GM23338 (cell line): ENCODE results near the gene LMF2.

Source experiments
- CTCF ChIP-seq, 2 experiments: fragments of 200-600 bp in 1 of 2; sonication (generic) in 1 of 2; conservative IDR thresholded peaks; 2 replicates each; pipeline versions ENCODE4 v1.5.1 to v1.6.1; 2016 to 2017; ENCODE audit warnings: antibody characterized with exemption in 2 of 2, low read depth in 2 of 2, mild to moderate bottlenecking in 2 of 2, moderate library complexity in 1 of 2
- ETS1 ChIP-seq: IDR thresholded peaks from 2 replicates; pipeline ENCODE4 v1.6.1; 2016; ENCODE audit warnings: antibody characterized with exemption
- EZH2 ChIP-seq: fragments of 200-600 bp; sonication (generic); IDR thresholded peaks from one replicate; pipeline ENCODE4 v1.8.0; 2017; ENCODE audit warnings: antibody characterized with exemption, mild to moderate bottlenecking, low read depth; ENCODE audit not compliant: unreplicated experiment
- POLR2AphosphoS5 ChIP-seq: IDR thresholded peaks from 2 replicates; pipeline ENCODE4 v1.6.1; 2016; ENCODE audit warnings: antibody characterized with exemption, low read depth
- STAT1 ChIP-seq: IDR thresholded peaks from one replicate; pipeline ENCODE4 v1.6.1; 2016; ENCODE audit warnings: antibody characterized with exemption; ENCODE audit not compliant: unreplicated experiment
- ZNF331 ChIP-seq: fragments of 250-450 bp; sonication (Bioruptor Pico); IDR thresholded peaks from 2 replicates; pipeline ENCODE4 v1.5.0; 2020; ENCODE audit warnings: low read depth, mild to moderate bottlenecking, moderate library complexity

GRCh38 chr22:50464451-50464850 lies 43.1 kb downstream of the LMF2 start:
- no peak for TF ChIP-seq CTCF (conservative IDR thresholded peaks at IDR 0.05; ENCODE audit: low read depth in 2 of 2)
- no peak for TF ChIP-seq ZNF331
- no peak for TF ChIP-seq ETS1
- no peak for TF ChIP-seq EZH2
- TF ChIP-seq STAT1: no peak
- TF ChIP-seq POLR2AphosphoS5: no peak
